ENCODE results near the gene MYMK.

MYMK gene

GRCh38 chr9:133560311-133560710 lies 35.6 kb upstream of the MYMK start:
- Histone ChIP-seq H3K27ac (no peak overlapping the region), H3K4me2 (no peak overlapping the region), H3K27me3 (ENCODE audit: insufficient read depth, low read depth) (peaks cover 49% of the 10 kb centered on the region; the same call in 1 of the 2 replicates), H3K79me2 (ENCODE audit: insufficient read depth, low read depth) (no peaks in the 10 kb centered on the region), H3K4me3 (IDR thresholded peaks at IDR 0.05; ENCODE audit: insufficient read depth, low read depth, low read length) (no peak overlapping the region), H4K20me1 (ENCODE audit: insufficient read depth) (no peaks in the 10 kb centered on the region), H3K4me1 (ENCODE audit: low read depth, poor library complexity, severe bottlenecking) (no peaks in the 10 kb centered on the region), H2AFZ (ENCODE audit: low read depth) (no peak overlapping the region), H3K36me3 (ENCODE audit: insufficient read depth) (no peaks in the 10 kb centered on the region), H3K9ac (no peak overlapping the region)
- TF ChIP-seq CTCF (conservative IDR thresholded peaks at IDR 0.05; ENCODE audit: low read depth, low read length): no peak

GRCh38 chr9:133558191-133559126 lies 33.7 kb upstream of the MYMK start:
- no peaks in the 10 kb centered on the region for H4K20me1 ChIP-seq (ENCODE audit: insufficient read depth)
- no peaks in the 10 kb centered on the region for H3K36me3 ChIP-seq (ENCODE audit: insufficient read depth)
- H2AFZ ChIP-seq (ENCODE audit: low read depth): no peak overlapping the region
- H3K4me1 ChIP-seq (ENCODE audit: low read depth, poor library complexity, severe bottlenecking): no peaks in the 10 kb centered on the region
- no peak overlapping the region for H3K4me3 ChIP-seq (IDR thresholded peaks at IDR 0.05; ENCODE audit: insufficient read depth, low read depth, low read length)
- peaks cover 55% of the 10 kb centered on the region for H3K27me3 ChIP-seq (ENCODE audit: insufficient read depth, low read depth)
- no peak overlapping the region for H3K27ac ChIP-seq
- H3K9ac ChIP-seq: no peak overlapping the region
- H3K4me2 ChIP-seq: no peak overlapping the region
- TF ChIP-seq CTCF (conservative IDR thresholded peaks at IDR 0.05; ENCODE audit: low read depth, low read length): no peak
- H3K79me2 ChIP-seq (ENCODE audit: insufficient read depth, low read depth): no peaks in the 10 kb centered on the region

- Histone ChIP-seq H3K36me3 (ENCODE audit: insufficient read depth) (no peaks in the 10 kb centered on the region), H3K27ac (no peak overlapping the region), H3K79me2 (ENCODE audit: insufficient read depth, low read depth) (no peaks in the 10 kb centered on the region), H4K20me1 (ENCODE audit: insufficient read depth) (no peaks in the 10 kb centered on the region), H3K4me3 (IDR thresholded peaks at IDR 0.05; ENCODE audit: insufficient read depth, low read depth, low read length) (no peak overlapping the region), H3K27me3 (ENCODE audit: insufficient read depth, low read depth) (peaks cover 62% of the 10 kb centered on the region), H3K4me2 (no peak overlapping the region), H2AFZ (ENCODE audit: low read depth) (no peak overlapping the region), H3K9ac (no peak overlapping the region), H3K4me1 (ENCODE audit: low read depth, poor library complexity, severe bottlenecking) (no peaks in the 10 kb centered on the region)
- TF ChIP-seq CTCF (conservative IDR thresholded peaks at IDR 0.05; ENCODE audit: low read depth, low read length): no peak
These were observed 32.8 kb upstream of the MYMK start for GRCh38 chr9:133557581-133557980.

- no peaks in the 10 kb centered on the region for H4K20me1 ChIP-seq (ENCODE audit: insufficient read depth)
- H3K27me3 ChIP-seq (ENCODE audit: insufficient read depth, low read depth): peaks cover 66% of the 10 kb centered on the region
- no peaks in the 10 kb centered on the region for H3K36me3 ChIP-seq (ENCODE audit: insufficient read depth)
- no peak overlapping the region for H2AFZ ChIP-seq (ENCODE audit: low read depth)
- no peak for TF ChIP-seq CTCF (conservative IDR thresholded peaks at IDR 0.05; ENCODE audit: low read depth, low read length)
- H3K9ac ChIP-seq: no peak overlapping the region
- H3K4me3 ChIP-seq (IDR thresholded peaks at IDR 0.05; ENCODE audit: insufficient read depth, low read depth, low read length): no peak overlapping the region
- H3K4me2 ChIP-seq: no peak overlapping the region
- H3K27ac ChIP-seq: no peak overlapping the region
- H3K4me1 ChIP-seq (ENCODE audit: low read depth, poor library complexity, severe bottlenecking): no peaks in the 10 kb centered on the region
- no peaks in the 10 kb centered on the region for H3K79me2 ChIP-seq (ENCODE audit: insufficient read depth, low read depth)
These were observed 31.6 kb upstream of the MYMK start for GRCh38 chr9:133556354-133556753.
